Measurements from ENCODE around the gene STON1. TPM values are rescaled to one million over a fixed set of nuclear protein-coding genes. Genes with fewer than 3 reads are reported as not detected.
A peak's percentile ranks its signal among the peaks of the same experiment; 100 is the strongest.

The STON1 gene
- total and polyA plus RNA-seq, 2 donors (not counting 3 experiments of a cell fraction or from before 2014, with no cell fraction given): 6.3 to 12.1 TPM

- dilution Hi-C loops (cut with MboI; ENCODE audit: extremely low pct_ligation_motif_present, low sequenced_read_pairs) (no loop called here), intact Hi-C loops (cut with micrococcal nuclease) (loop anchor here (5.0 kb wide), 1 partner anchor 616 kb away; no protein-coding TSS in a partner anchor)
- H3K79me2 ChIP-seq (ENCODE audit: control insufficient read depth, insufficient read depth, low read length): no peaks in the 10 kb centered on the region
- POLR2A ChIA-PET: no interaction called here
- peak; percentile 14 for DNase-seq (ENCODE audit: low read depth, low spot score)
- no peak for FAIRE-seq
- no peak overlapping the region for H3K9ac ChIP-seq (replicated peaks; ENCODE audit: extremely low read depth, insufficient read depth, low read length)
- H3K27ac ChIP-seq (ENCODE audit: insufficient read depth, low read depth, low read length): no peak overlapping the region
- CTCF ChIA-PET: interaction anchor here (0.7 to 0.9 kb wide), 2 partner anchors 105 to 1710 kb away, joined by 3 read pairs; no protein-coding TSS in a partner anchor
- no peak overlapping the region for H2AFZ ChIP-seq (ENCODE audit: low read depth, low read length)
- BruUV-seq (replicated peaks): no TSS peak
- H3K9me1 ChIP-seq (replicated peaks; ENCODE audit: control insufficient read depth, extremely low read depth, insufficient read depth, low read length): no peaks in the 10 kb centered on the region
- H4K20me1 ChIP-seq (replicated peaks; ENCODE audit: control insufficient read depth, extremely low read depth, insufficient read depth, low read length): no peaks in the 10 kb centered on the region
- peaks cover 10% of the 10 kb centered on the region for H3K4me1 ChIP-seq (ENCODE audit: control insufficient read depth, extremely low read depth, insufficient read depth, low read length)
- no peaks in the 10 kb centered on the region for H3K27me3 ChIP-seq (ENCODE audit: control insufficient read depth in 2 of 2, insufficient read depth in 2 of 2, low read length in 2 of 2)
- no peaks in the 10 kb centered on the region for H3K36me3 ChIP-seq (ENCODE audit: control insufficient read depth in 2 of 2, extremely low read depth in 1 of 2, insufficient read depth in 2 of 2, low read length in 2 of 2)
- H3K4me3 ChIP-seq (replicated peaks in 1 of 3; ENCODE audit: insufficient read depth in 1 of 3, low read depth in 1 of 3, low read length in 3 of 3): no peak overlapping the region
- H3K9me3 ChIP-seq (replicated peaks; ENCODE audit: control insufficient read depth, insufficient read depth, low read length): no peaks in the 10 kb centered on the region
- H3K4me2 ChIP-seq (ENCODE audit: insufficient read depth, low read length): no peak overlapping the region
- TF ChIP-seq FOS (IDR thresholded peaks at IDR 0.05; ENCODE audit: borderline replicate concordance, insufficient read depth, low read length) (no peak), POLR2A (IDR thresholded peaks at IDR 0.05; ENCODE audit: low read depth, low read length) (no peak), CTCF (IDR thresholded peaks at IDR 0.05; ENCODE audit: extremely low read depth in 1 of 2, insufficient read depth in 1 of 2, low read depth in 1 of 2, low read length in 2 of 2) (no peak), JUN (IDR thresholded peaks at IDR 0.05; ENCODE audit: borderline replicate concordance, insufficient read depth, insufficient read length, low read depth) (no peak)
Measured at GRCh38 chr2:48483506-48483905, 46.4 kb upstream of the STON1 start.

- Histone ChIP-seq H3K79me2 (ENCODE audit: control insufficient read depth, insufficient read depth, low read length) (no peaks in the 10 kb centered on the region), H3K9ac (replicated peaks; ENCODE audit: extremely low read depth, insufficient read depth, low read length) (no peak overlapping the region), H3K27me3 (ENCODE audit: control insufficient read depth in 2 of 2, insufficient read depth in 2 of 2, low read length in 2 of 2) (no peaks in the 10 kb centered on the region), H3K4me3 (replicated peaks in 1 of 3; ENCODE audit: insufficient read depth in 1 of 3, low read depth in 1 of 3, low read length in 3 of 3) (no peak overlapping the region), H3K36me3 (ENCODE audit: control insufficient read depth in 2 of 2, extremely low read depth in 1 of 2, insufficient read depth in 2 of 2, low read length in 2 of 2) (no peaks in the 10 kb centered on the region), H2AFZ (ENCODE audit: low read depth, low read length) (no peak overlapping the region), H3K27ac (ENCODE audit: insufficient read depth, low read depth, low read length) (no peak overlapping the region), H4K20me1 (replicated peaks; ENCODE audit: control insufficient read depth, extremely low read depth, insufficient read depth, low read length) (no peaks in the 10 kb centered on the region), H3K4me1 (ENCODE audit: control insufficient read depth, extremely low read depth, insufficient read depth, low read length) (peaks cover 10% of the 10 kb centered on the region), H3K4me2 (ENCODE audit: insufficient read depth, low read length) (no peak overlapping the region), H3K9me3 (replicated peaks; ENCODE audit: control insufficient read depth, insufficient read depth, low read length) (no peaks in the 10 kb centered on the region), H3K9me1 (replicated peaks; ENCODE audit: control insufficient read depth, extremely low read depth, insufficient read depth, low read length) (no peaks in the 10 kb centered on the region)
- POLR2A ChIA-PET: no interaction called here
- CTCF ChIA-PET: no interaction called here
- dilution Hi-C loops (cut with MboI; ENCODE audit: extremely low pct_ligation_motif_present, low sequenced_read_pairs) (no loop called here), intact Hi-C loops (cut with micrococcal nuclease) (loop anchor here (5.0 kb wide), 1 partner anchor 617 kb away; no protein-coding TSS in a partner anchor)
- BruUV-seq (replicated peaks): no TSS peak
- DNase-seq (ENCODE audit: low read depth, low spot score) (peak; percentile 43), FAIRE-seq (no peak)
- TF ChIP-seq MAX (IDR thresholded peaks at IDR 0.05; ENCODE audit: insufficient read depth, insufficient read length) (no peak), GATA2 (IDR thresholded peaks at IDR 0.05; ENCODE audit: insufficient read depth, insufficient read length, low read depth, low read length) (no peak), POLR2A (IDR thresholded peaks at IDR 0.05; ENCODE audit: low read depth, low read length) (no peak), JUN (IDR thresholded peaks at IDR 0.05; ENCODE audit: borderline replicate concordance, insufficient read depth, insufficient read length, low read depth) (no peak), MYC (IDR thresholded peaks at IDR 0.05; ENCODE audit: low read depth, low read length) (no peak), CTCF (IDR thresholded peaks at IDR 0.05; ENCODE audit: extremely low read depth in 1 of 2, insufficient read depth in 1 of 2, low read depth in 1 of 2, low read length in 2 of 2) (no peak), EZH2 (IDR thresholded peaks at IDR 0.05; ENCODE audit: borderline replicate concordance, low read depth, low read length, severe bottlenecking) (no peak), POLR2AphosphoS5 (IDR thresholded peaks at IDR 0.05; ENCODE audit: insufficient read depth, low read depth, low read length) (no peak), FOS (IDR thresholded peaks at IDR 0.05; ENCODE audit: borderline replicate concordance, insufficient read depth, low read length) (no peak)
Measured at GRCh38 chr2:48483916-48484315, 46.0 kb upstream of the STON1 start.

All from endothelial cell of umbilical vein (primary cell).